ENCODE measurements around the gene SETD5.

DNA sequence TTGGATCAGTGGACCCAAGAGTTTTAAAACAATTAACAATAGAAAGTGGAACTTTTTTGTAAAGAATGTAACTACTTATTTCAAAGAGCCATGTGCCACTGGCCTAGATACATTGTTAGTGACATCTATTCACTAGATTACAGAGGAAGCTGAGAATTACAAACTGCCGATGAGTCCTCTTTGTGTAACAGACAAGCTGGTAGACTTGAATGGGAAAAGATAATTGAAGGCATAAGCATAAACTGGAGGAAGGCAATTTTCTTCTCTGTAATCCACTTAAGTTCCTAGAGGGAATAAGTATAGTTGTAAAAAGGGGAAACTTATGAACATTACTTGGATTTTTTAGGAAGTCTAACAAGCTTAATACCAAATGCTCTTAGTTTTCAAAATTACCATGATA is 19.4 kb upstream of the SETD5 start:
- no peak for TF ChIP-seq FOXM1 (IDR thresholded peaks at IDR 0.05; ENCODE audit: borderline replicate concordance, low read depth)
- TF ChIP-seq, protein P1, sequence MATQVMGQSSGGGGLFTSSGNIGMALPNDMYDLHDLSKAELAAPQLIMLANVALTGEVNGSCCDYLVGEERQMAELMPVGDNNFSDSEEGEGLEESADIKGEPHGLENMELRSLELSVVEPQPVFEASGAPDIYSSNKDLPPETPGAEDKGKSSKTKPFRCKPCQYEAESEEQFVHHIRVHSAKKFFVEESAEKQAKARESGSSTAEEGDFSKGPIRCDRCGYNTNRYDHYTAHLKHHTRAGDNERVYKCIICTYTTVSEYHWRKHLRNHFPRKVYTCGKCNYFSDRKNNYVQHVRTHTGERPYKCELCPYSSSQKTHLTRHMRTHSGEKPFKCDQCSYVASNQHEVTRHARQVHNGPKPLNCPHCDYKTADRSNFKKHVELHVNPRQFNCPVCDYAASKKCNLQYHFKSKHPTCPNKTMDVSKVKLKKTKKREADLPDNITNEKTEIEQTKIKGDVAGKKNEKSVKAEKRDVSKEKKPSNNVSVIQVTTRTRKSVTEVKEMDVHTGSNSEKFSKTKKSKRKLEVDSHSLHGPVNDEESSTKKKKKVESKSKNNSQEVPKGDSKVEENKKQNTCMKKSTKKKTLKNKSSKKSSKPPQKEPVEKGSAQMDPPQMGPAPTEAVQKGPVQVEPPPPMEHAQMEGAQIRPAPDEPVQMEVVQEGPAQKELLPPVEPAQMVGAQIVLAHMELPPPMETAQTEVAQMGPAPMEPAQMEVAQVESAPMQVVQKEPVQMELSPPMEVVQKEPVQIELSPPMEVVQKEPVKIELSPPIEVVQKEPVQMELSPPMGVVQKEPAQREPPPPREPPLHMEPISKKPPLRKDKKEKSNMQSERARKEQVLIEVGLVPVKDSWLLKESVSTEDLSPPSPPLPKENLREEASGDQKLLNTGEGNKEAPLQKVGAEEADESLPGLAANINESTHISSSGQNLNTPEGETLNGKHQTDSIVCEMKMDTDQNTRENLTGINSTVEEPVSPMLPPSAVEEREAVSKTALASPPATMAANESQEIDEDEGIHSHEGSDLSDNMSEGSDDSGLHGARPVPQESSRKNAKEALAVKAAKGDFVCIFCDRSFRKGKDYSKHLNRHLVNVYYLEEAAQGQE (IDR thresholded peaks at IDR 0.05; ENCODE audit: low read depth) = no peak
- no peak for TF ChIP-seq EP300 (IDR thresholded peaks at IDR 0.05; ENCODE audit: borderline replicate concordance)
- TF ChIP-seq TAF1 (IDR thresholded peaks at IDR 0.05; ENCODE audit: low read depth) = no peak
- no peak for TF ChIP-seq YY1 (IDR thresholded peaks at IDR 0.05; ENCODE audit: low read depth)
- TF ChIP-seq EGR1 (IDR thresholded peaks at IDR 0.05) = no peak
- TF ChIP-seq, protein P2, sequence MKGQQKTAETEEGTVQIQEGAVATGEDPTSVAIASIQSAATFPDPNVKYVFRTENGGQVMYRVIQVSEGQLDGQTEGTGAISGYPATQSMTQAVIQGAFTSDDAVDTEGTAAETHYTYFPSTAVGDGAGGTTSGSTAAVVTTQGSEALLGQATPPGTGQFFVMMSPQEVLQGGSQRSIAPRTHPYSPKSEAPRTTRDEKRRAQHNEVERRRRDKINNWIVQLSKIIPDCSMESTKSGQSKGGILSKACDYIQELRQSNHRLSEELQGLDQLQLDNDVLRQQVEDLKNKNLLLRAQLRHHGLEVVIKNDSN (IDR thresholded peaks at IDR 0.05) = no peak
- TF ChIP-seq TEAD4 (IDR thresholded peaks at IDR 0.05) = no peak
- TF ChIP-seq CREB1 (IDR thresholded peaks at IDR 0.05; ENCODE audit: low read depth) = no peak
- no peak for TF ChIP-seq CEBPB (IDR thresholded peaks at IDR 0.05)
- TF ChIP-seq ZBTB7A (IDR thresholded peaks at IDR 0.05; ENCODE audit: low read depth) = no peak
- TF ChIP-seq NFIC (IDR thresholded peaks at IDR 0.05) = no peak
